GM18861 (cell line): Measurements from ENCODE around the gene ARNT2.

Experiments
- ATAC-seq: cut with Tn5 transposase; IDR thresholded peaks from one replicate; pipeline ENCODE4 v1.9.1; 2021; ENCODE audit not compliant: unreplicated experiment

ARNT2 gene

DNA sequence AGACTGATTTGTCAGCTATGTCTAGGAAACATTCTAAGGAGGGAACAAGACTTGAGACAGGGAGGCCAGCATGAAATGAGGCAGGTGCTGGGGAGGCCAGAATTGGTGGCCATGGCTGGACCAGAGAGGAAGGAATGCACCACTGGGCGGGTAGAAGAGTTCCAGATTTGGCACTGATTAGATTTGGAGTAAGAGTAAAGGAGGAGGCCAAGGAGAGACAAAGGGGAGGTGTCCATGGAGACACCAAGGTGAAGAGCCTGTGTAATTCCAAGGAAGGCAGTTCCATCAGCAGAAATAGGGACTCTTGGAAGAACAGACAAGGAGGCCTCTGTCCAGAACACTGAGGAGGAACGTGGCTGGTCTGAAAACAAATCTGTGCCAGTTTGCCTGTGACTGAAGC, 1.8 kb downstream of the ARNT2 start:
- ATAC-seq = no peak

DNA sequence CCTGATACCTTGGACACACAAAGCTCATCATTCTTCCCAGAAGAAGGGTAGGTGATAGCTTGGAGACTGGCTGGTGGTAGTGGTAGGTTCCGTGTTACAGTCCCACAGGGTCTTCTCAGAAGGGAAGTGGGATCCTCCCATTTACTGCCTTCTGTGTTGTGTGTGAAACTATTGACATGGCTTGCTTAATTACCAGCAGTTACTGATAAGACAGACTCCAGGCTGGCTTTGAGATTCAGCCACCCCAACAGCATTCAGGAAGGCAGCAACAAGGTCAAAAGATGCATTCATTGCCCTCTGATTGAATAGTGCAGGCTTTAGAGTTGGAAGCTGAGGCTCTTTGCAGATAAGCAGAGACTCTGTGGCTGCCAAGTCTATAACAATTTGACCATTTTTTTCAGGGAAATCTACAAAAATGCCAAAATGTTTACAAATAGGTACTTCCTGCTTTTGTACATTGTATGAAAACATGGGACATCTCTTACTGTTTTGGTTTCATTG, 7.7 kb downstream of the ARNT2 start:
- ATAC-seq = no peak

DNA sequence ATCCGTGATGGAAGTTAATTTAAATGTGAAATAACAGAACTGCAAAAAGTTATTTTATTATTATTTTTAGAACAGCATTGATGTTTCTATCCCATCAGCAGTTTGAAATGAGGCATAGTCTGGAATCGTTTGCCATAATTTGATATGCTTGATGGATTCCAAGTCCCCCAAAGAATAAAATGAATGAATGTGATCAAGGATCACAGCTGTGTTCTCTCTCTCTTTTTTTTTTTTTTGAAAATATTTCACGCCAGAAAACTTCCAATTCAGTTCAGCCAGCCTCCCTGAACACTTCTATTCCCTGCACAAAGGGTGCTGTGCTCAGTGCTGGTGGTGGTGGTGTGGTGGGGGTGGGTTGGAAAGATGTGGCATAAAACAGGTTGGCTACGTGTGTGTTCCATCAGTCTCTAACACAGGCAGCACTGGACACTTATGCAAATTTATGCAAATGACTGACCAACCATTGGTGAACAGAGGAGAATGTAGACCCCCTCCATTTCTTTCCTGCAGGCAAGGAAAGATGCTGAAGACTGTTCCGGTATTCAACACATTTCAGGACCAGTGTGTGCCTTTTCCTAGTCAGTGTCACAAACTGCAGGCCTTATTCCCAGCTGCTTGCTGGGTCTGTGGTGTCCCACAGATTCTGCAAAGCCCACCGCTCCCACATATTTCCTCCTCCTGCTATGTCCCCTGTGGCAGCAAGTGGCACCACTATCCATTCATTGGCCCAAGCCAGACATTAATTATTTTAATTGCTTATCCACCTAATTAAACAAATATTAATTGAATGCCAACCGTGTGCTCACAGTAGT, 10.6 kb downstream of the ARNT2 start:
- no peak for ATAC-seq

DNA sequence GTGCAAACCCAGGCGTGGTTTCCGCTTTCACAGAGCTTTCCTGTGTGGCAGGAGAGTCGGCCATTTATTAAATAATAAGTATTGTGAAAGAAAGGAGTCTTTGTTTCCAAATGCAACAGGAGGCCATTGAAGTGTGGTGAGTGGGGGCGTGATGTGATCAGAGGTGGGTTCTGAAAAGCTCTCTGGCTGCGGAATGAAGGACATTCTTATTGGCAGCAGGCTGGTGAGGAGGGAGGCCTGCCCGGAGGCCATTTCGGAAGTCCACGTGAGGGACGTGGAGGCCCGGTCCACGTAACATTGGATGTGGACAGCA, 11.1 kb downstream of the ARNT2 start:
- ATAC-seq = no peak

DNA sequence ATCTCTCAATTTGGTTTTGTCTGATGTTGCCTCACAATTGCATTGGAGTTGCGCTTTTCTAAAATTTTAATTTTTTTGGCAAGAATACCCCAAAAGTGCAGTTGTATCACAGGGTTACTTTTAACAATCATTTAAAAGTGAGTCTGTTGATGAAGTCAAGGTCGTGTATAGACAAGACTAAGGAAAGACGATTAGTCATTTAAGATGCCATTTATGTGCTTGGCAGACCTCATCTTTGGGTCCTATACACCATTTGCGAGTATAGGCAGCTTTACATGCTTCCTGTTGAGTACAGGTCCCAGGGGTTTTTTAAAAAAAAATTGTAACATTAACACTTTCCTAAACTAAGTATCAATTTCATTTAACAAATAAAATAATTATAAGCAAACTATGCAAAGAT, 12.5 kb downstream of the ARNT2 start:
- no peak for ATAC-seq

DNA sequence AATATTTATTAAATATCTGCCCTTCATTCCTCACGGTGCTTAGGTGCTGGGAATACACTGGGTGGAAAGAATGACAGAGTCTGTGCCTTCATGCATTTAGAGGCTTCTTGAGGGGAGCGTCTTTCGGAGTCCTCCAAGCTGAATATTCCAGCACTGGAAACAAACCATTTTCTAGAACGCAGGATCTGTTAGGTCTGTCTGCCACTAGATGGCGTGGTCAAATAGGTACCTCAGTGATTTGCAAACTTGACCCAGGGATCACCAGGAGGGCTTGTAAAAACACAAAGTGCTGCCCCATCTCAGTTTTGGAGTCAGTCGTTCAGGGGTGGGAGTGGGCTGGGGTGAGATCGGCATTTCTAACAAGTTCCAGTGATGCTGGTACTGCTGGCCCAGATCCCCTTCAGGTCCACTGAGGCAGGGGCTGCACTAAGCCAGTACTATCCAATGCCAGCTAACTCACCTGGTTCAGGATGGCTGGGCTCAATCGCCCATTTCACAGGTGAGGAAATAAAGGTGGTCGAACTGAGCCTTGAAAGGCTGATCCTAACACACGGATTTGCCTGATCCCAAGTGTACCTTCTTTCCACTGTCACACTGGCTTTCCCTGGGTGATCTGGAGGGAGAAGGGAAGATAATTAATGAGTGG, 14.8 kb downstream of the ARNT2 start:
- ATAC-seq = no peak

DNA sequence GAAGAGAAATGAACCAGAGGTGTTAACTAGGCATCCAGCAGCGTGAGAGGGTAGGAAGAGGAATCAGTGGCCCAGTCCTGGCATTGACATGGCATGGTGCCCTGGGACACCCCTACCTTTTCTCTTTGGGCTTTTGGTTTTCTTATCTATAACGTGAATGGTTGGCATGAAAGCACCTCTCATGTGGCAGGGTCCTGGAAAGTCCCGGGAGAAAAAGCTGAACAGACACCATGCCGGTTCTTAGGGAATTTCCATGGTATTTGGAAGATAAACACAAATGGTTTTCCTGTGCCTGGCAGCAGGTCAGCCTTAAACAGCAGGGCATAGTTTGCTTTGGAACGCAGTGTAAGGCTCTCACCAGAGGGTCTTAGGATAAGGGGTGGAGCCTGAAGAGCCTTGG, 15.4 kb downstream of the ARNT2 start:
- ATAC-seq = no peak

DNA sequence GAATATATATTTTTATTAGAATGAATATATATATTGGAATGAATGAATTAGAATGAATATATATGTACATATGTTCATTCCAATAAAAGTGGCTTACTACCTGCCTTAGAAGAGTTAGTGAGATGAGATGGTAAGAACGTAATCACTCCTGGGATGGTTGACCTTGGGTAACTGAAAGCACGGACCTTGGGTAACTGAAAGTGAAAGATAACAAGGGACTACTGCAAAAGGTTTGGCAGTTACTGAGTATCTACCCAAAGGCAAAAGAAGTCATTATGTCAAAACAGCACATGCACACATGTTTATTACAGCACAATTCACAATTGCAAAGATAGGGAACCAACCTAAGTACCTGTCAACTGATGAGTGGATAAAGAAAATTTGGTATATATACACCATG, 16.5 kb downstream of the ARNT2 start:
- no peak for ATAC-seq

DNA sequence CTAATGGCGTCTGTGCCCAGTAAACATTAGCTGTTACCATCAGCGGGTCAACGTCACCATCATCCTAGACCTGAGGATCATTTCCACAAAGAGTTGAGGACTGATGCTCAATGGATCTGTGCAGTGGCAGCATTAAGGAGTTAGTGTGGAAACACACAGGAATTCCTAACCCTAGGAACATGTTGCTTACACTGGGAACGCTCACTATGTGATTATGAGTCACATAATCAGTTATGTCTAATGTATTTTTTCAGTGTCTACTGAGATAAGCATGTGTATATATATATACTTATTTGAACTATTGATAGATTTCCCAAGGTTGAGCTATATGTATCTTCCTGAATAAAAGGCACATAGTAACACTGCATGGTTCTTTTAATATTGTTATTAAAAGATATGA, 19.0 kb downstream of the ARNT2 start:
- ATAC-seq = no peak

DNA sequence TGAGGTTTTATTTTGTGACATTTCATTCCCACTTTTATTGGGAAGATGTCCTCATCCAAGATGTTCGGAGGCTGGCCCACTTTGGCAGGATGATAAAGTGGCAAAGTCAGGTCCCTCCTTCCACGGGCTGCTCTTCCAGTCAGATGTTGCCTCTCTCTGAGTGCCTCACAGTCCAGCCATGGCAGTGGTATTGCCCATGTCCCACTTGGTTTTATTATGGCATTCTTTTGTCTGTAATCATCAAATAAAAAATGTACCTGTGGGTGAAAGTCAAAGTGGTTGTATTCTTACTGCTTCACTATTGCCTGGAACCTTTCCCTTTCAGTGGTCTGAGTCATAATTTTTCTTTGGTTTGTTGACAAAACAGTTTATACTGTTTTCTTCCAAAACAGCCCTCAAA, 20.2 kb downstream of the ARNT2 start:
- no peak for ATAC-seq

DNA sequence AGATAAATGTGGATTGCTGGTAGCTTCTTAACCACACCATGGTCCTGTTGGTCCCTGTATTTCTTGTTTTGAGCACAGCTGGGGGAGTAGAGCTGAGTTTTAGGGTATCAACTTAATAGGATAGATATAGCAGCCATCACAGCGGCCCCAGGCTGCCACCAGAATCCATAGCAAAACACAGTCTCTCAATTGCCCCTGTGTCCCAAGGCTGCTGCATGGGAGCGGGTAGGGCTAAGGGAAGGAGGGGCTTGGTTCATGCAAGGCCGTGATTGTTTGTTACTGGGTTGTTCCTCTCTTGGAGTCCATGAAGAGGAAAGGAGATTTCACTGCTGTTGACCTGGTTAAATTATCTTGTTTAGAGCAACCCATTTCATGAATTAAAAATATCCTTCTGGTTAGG, 22.1 kb downstream of the ARNT2 start:
- no peak for ATAC-seq

DNA sequence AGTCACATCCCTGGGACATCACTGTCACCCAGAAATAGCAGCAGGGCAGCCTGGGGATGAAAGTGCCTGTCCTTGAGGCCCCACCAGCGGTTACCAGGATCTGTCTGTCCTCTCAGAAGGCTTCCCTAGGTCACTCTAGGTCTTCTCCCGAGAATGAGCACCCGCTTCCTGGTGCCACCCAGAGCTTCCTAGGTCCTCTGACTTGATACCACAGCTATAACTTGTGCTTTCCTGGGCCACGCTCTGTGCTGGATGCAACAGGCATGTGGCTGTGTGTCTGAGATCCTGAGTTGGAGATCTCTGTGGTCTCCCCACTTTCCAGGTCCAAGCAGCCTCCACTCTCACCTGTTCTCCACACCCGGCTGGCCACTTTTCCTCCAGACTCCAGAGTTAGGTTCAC, 25.8 kb downstream of the ARNT2 start:
- no peak for ATAC-seq

DNA sequence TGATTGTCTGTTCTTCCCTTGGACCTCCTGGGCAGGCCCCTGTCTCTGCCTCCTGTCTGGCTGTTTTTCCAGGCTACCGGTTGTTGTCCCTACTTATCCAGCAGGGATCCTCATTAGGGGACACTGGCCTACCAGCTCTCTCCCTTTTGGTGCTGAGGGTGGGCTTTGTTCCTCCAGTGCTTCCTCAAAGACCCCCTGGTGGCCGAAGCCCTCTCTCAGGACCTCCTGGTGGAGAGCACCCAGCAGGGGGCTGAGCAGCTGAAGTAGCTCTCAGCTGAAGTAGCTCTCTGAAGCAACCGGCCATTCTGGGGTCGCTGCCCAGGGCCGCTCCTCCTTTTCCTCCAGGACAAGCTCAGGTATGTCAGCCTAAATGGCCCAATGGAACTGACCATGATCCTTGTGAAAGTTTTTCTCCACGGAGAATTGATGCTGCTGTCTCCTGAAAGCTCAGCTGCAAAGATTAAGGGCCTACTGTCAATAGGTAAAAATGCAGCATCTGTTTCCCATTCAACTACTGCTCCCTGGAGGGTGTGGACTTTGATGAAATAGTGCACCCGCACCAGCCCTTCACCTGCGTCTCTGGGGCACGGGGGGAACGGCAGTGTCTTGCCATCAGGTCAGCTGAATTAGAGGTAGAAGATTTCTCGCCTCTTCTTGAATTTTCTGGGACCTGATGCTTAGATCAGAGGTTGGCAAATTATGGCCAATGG, 27.6 kb downstream of the ARNT2 start:
- ATAC-seq = no peak

DNA sequence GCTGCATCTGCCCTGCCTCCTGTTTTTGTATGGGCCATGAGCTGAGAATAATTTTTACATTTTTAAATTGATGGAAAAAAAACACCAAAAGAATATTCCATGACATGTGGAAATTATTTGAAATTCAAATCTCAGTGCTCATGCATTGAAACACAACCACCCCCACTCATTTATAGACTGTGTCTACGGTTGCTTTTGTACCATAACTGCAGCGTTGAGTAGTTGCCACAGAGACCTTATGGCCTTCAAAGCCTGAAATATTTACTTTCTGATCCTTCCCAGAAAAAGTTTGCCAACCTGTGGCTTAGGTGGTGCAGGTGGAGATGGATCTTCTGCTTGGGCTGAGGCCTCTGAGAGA, 28.1 kb downstream of the ARNT2 start:
- ATAC-seq = no peak

DNA sequence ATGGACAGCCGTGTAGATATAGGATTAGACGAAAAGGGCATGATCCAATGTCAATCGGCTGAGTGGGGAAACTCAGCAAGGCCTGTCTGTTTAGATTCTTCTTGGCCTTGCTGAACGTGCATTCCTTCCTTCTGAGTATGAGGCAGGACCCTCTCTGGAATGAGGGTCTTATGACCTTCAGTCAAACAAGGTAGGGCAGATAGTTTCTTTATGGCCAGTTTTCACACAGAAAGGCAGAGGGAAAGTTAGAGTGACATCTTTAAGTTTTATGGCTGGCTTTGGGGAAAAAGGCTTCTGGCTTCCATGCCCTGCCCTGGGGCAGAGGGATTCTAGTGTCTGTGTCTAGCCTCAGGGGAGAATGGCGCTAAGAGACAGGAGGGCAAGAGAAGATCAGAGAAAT, 29.7 kb downstream of the ARNT2 start:
- ATAC-seq = no peak

DNA sequence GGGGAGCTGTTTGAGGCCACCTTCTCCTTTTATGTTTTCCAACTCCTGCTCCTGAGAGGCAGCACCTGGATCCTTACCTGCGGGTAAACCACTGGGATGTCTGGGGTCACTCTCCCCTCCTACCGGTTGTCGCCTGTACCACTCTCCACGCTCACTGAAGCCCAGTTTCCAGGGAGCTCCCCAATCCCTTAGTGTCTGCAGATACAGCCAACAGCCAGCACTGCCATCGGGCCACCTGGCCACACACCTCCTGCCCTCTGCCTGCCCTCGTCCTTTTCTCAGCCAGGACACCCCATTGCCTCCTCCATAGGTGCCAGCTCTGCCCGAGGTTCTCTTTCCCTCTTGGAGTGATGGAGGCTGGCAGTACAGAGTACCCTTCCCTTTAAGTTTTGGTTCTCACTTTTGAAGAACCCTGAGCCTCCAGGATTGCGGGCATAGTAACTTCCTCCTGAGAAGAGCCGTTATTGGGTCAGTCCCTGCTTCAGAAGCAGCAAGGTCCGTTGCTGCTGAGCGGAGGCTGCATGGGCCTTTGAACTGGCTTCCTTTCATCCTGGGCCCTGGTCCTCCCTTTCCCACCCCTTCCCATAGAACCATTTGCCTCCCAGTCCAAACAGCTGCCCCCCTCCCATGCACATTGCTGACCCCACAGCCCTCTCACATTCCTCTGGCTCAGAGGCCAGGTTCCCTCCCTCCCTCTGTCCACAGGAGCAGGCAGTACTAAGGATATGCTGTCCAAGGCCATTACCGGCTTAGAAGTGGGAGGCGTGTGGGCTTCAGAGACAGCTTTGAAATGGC, 30.9 kb downstream of the ARNT2 start:
- no peak for ATAC-seq

DNA sequence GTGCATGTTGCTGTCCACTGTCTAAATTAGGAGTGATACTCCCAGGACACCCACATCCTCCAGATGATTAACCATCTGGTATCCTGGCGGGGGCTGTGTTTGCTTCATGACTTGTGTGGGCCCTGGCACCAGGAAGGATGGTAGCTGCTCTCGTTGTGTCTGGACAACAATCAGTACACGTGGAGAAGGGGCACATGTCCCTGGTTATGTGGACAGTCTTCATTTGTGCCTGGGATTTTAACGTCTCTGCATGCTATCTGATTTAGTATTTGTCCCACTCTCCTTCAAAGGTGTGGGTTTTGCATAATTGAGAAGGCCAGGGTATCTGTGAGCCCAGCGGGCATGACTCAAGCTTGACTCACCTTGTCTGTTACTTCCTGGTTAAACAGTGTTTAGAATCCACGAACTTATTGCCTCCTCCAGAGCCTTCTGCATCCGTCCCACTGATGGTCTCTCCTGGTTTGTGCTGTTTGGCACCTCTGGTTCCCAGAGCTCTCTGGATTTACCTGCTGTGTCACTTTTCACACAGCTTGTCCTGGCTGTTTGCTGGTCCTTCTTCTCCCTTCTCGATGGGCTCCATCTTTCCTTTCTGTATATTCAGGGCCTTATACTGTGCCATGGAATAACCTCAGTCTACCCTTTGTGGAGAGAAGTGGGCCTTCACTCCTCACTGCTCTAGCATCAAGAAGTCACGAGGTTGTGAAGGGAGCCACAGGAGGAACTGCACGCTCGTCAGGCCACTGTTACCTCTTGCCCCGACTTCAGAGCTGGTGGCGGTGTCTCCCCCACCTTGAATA, 32.5 kb downstream of the ARNT2 start:
- ATAC-seq = no peak

DNA sequence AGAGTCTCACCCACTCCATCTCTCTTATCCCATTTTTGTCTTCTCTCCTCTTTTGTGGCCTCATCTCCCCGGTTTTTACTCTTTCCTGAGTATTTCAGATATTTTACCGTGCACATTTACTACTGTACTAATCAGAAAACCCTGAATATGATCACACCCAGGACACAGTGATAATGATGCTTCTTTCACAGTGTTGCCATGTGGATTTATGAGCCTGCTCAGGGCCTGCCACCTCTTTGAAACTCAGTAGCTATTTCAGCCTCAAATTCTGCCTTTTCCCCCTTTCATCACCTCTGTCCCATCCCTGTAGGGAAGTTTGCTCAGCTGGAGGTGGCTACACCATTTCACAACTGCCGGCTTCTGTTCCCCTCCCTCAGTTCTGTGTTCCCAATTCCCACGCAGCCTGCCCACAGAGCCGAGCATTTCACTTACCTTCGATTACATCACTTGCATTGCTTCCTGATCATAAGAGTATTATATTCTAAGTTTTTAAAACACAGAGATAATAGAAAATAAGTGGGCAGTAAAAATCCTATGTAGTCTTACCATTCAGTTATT, 33.2 kb downstream of the ARNT2 start:
- no peak for ATAC-seq

DNA sequence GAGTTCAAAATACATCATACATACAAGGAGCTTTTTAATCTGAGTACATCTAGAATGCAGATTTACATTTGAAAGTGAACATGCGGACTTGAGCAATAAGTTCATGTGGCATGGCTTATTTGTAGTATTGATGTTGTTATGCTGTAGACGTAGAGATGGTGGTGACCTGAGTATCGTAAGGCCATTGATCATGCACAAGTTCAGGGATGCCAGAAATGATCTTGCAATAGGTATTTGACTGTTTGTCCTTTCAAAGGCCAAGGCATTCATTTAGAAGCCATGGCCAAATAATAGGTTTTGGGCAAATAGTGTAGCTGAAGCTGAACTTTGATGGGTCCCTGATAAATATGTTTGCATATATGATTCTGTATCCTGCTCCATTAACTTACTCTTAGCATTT, 35.0 kb downstream of the ARNT2 start:
- ATAC-seq = no peak

DNA sequence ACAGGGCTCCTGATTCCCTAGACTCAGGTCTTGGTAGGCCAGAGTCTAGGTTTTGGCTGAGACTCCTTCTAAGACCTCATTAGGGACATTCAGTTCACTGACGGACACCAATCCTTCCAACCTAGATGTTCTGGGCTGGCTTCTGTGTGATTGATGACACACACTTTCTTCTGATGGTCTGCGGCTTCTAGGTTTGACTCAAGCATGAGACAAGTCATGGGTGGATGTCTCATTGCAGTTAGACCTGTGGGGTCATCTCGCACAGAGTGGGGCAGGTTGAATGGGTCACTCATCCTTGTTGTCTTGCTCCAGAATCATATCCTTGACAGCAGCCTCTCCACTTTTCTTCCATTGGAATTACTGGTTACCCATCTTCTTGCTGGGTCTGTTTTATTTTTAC, 35.8 kb downstream of the ARNT2 start:
- no peak for ATAC-seq
